Liver (tissue), 3 donors: Measurements from ENCODE around the gene AHSG.

Experiments
- CTCF ChIP-seq: fragments of 150-350 bp; IDR thresholded peaks from 2 replicates; pipeline ENCODE4 v1.5.1; 2017; ENCODE audit warnings: improper control_type of control experiment, low read depth, low read length; ENCODE audit not compliant: missing input control
- EGR1 ChIP-seq, 2 donors: IDR thresholded peaks; 2 replicates each; pipeline ENCODE4 v1.6.1; 2016 to 2018; ENCODE audit warnings: antibody characterized with exemption in 2 of 2, low read depth in 2 of 2
- FOXA1 ChIP-seq: IDR thresholded peaks from 2 replicates; pipeline ENCODE4 v1.6.1; 2016; ENCODE audit warnings: antibody characterized with exemption
- RAD21 ChIP-seq, 2 donors: IDR thresholded peaks; 2 replicates each; pipeline ENCODE4 v1.6.1; 2016; ENCODE audit warnings: antibody characterized with exemption in 2 of 2, mild to moderate bottlenecking in 2 of 2
- RXRA ChIP-seq, 2 donors: IDR thresholded peaks; 2 replicates each; pipeline ENCODE4 v1.6.1; 2017 to 2018; ENCODE audit warnings: antibody characterized with exemption in 2 of 2, mild to moderate bottlenecking in 1 of 2
- TAF1 ChIP-seq: conservative IDR thresholded peaks from 2 replicates; pipeline ENCODE4 v1.6.1; 2016; ENCODE audit warnings: antibody characterized with exemption, mild to moderate bottlenecking
- YY1 ChIP-seq: IDR thresholded peaks from 2 replicates; pipeline ENCODE4 v1.6.1; 2016; ENCODE audit warnings: antibody characterized with exemption, mild to moderate bottlenecking
- TF ChIP-seq, protein P1 (sequence below): IDR thresholded peaks from 2 replicates; pipeline ENCODE4 v1.6.1; 2016; ENCODE audit warnings: antibody characterized with exemption
- TF ChIP-seq, protein P2 (sequence below): IDR thresholded peaks from 2 replicates; pipeline ENCODE4 v1.6.1; 2016; ENCODE audit warnings: antibody characterized with exemption
- TF ChIP-seq, protein P3 (sequence below): IDR thresholded peaks from 2 replicates; pipeline ENCODE4 v1.6.1; 2016; ENCODE audit warnings: antibody characterized with exemption, mild to moderate bottlenecking
- donor health status: healthy.
- donor health status: healthy.

GRCh38 chr3:186653080-186653707, 40.3 kb downstream of the AHSG start:
- TF ChIP-seq, protein P1, sequence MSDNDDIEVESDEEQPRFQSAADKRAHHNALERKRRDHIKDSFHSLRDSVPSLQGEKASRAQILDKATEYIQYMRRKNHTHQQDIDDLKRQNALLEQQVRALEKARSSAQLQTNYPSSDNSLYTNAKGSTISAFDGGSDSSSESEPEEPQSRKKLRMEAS, result no peak
- no peak for TF ChIP-seq FOXA1
- TF ChIP-seq CTCF, result no peak
- no peak for TF ChIP-seq TAF1
- TF ChIP-seq RAD21 (IDR thresholded peaks at IDR 0.05), result no peak
- TF ChIP-seq, protein P2, sequence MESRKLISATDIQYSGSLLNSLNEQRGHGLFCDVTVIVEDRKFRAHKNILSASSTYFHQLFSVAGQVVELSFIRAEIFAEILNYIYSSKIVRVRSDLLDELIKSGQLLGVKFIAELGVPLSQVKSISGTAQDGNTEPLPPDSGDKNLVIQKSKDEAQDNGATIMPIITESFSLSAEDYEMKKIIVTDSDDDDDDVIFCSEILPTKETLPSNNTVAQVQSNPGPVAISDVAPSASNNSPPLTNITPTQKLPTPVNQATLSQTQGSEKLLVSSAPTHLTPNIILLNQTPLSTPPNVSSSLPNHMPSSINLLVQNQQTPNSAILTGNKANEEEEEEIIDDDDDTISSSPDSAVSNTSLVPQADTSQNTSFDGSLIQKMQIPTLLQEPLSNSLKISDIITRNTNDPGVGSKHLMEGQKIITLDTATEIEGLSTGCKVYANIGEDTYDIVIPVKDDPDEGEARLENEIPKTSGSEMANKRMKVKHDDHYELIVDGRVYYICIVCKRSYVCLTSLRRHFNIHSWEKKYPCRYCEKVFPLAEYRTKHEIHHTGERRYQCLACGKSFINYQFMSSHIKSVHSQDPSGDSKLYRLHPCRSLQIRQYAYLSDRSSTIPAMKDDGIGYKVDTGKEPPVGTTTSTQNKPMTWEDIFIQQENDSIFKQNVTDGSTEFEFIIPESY, result no peak
- TF ChIP-seq YY1, result no peak
- TF ChIP-seq, protein P3, sequence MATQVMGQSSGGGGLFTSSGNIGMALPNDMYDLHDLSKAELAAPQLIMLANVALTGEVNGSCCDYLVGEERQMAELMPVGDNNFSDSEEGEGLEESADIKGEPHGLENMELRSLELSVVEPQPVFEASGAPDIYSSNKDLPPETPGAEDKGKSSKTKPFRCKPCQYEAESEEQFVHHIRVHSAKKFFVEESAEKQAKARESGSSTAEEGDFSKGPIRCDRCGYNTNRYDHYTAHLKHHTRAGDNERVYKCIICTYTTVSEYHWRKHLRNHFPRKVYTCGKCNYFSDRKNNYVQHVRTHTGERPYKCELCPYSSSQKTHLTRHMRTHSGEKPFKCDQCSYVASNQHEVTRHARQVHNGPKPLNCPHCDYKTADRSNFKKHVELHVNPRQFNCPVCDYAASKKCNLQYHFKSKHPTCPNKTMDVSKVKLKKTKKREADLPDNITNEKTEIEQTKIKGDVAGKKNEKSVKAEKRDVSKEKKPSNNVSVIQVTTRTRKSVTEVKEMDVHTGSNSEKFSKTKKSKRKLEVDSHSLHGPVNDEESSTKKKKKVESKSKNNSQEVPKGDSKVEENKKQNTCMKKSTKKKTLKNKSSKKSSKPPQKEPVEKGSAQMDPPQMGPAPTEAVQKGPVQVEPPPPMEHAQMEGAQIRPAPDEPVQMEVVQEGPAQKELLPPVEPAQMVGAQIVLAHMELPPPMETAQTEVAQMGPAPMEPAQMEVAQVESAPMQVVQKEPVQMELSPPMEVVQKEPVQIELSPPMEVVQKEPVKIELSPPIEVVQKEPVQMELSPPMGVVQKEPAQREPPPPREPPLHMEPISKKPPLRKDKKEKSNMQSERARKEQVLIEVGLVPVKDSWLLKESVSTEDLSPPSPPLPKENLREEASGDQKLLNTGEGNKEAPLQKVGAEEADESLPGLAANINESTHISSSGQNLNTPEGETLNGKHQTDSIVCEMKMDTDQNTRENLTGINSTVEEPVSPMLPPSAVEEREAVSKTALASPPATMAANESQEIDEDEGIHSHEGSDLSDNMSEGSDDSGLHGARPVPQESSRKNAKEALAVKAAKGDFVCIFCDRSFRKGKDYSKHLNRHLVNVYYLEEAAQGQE, result no peak
- no peak for TF ChIP-seq RXRA (IDR thresholded peaks at IDR 0.05)
- TF ChIP-seq EGR1 (IDR thresholded peaks at IDR 0.05; ENCODE audit: low read depth in 2 of 2), result no peak
